GM20000 (cell line): Measurements from ENCODE around the gene ATP10D.
"Not testable (repeated sequence)": the region's sequence is repeated elsewhere in the genome, so short reads cannot be mapped to it uniquely, and the experiment has no call there.

ENCODE experiments used
- DNase-seq: peaks from one replicate; pipeline ENCODE4 v3.0.0; 2012; ENCODE audit warnings: low spot score
- CTCF ChIP-seq: IDR thresholded peaks from 2 replicates; pipeline ENCODE4 v1.5.1; 2012; ENCODE audit warnings: mild to moderate bottlenecking, control low read depth; ENCODE audit errors: extremely low read depth, missing control alignments

The ATP10D gene

GRCh38 chr4:47475411-47475810, 9.7 kb upstream of the ATP10D start:
- no peak for DNase-seq
- no peak for TF ChIP-seq CTCF

GRCh38 chr4:47478804-47479203, 6.3 kb upstream of the ATP10D start:
- TF ChIP-seq CTCF, result no peak
- no peak for DNase-seq

GRCh38 chr4:47482326-47482725, 2.7 kb upstream of the ATP10D start:
- DNase-seq, result no peak
- TF ChIP-seq CTCF, result no peak

DNA sequence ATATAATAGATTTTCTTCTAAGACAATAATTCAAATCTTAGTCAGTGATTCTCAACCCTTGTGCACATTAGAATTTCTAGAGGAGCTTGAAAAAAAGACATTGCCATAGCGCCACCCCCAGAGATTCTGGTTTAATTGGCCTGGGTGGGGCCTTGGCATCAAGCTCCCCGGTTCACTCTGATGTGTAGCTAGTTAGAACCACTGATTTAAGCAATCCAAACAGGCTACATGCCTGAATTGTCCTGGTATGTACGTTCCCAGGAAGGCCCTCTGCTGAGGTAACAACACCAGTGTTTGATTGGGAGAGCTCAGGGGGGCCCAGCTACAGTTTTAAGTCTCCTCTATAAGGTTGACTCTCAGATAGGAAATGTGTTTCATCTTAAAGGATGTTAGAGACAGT, 1.3 kb upstream of the ATP10D start:
- no peak for TF ChIP-seq CTCF
- DNase-seq, result no peak

- TF ChIP-seq CTCF, result no peak
- no peak for DNase-seq
These were observed 907 bp upstream of the ATP10D start for GRCh38 chr4:47484168-47484567.

- no peak for DNase-seq
- no peak for TF ChIP-seq CTCF
These were observed 693 bp downstream of the ATP10D start for GRCh38 chr4:47485768-47486167.

GRCh38 chr4:47486231-47486673, 1.2 kb downstream of the ATP10D start:
- no peak for TF ChIP-seq CTCF
- no peak for DNase-seq

- DNase-seq, result not testable (repeated sequence)
These were observed 1.7 kb downstream of the ATP10D start for GRCh38 chr4:47486727-47487126.
